Natural killer cell (primary cell): ENCODE measurements around the gene RPL3. TPM values are rescaled to one million over a fixed set of nuclear protein-coding genes. Genes with fewer than 3 reads are reported as not detected.
"Not testable (repeated sequence)": the region's sequence is repeated elsewhere in the genome, so short reads cannot be mapped to it uniquely, and the experiment has no call there.

Experiments used
- ATAC-seq, 3 donors: fragments of 150-1000 bp in 2 of 3; fragments of 200-7000 bp in 1 of 3; cut with Tn5 transposase; 1 replicate in 1 of 3; 2 replicates in 2 of 3; pipeline ENCODE4 v1.10.0; 2021; ENCODE audit warnings: mild to moderate bottlenecking in 2 of 3, moderate library complexity in 2 of 3
- DNase-seq, 2 donors: peaks; one replicate each; pipeline versions ENCODE4 v3.0.0 to v3.0.0-alpha.2; 2013 to 2021; ENCODE audit warnings: mixed read lengths in 1 of 2
- H3K27ac ChIP-seq: one replicate; pipeline ENCODE4 v1.5.1; 2013; ENCODE audit warnings: mild to moderate bottlenecking, low read length
- H3K27me3 ChIP-seq: one replicate; pipeline ENCODE4 v1.6.1; 2013; ENCODE audit warnings: low read length; ENCODE audit not compliant: control insufficient read depth, insufficient read depth
- H3K36me3 ChIP-seq: one replicate; pipeline ENCODE4 v1.6.1; 2013; ENCODE audit warnings: low read length; ENCODE audit not compliant: control insufficient read depth, insufficient read depth
- H3K4me1 ChIP-seq: one replicate; pipeline ENCODE4 v1.6.1; 2013; ENCODE audit warnings: low read length; ENCODE audit not compliant: control insufficient read depth, insufficient read depth
- H3K4me3 ChIP-seq: one replicate; pipeline ENCODE4 v1.5.1; 2013; ENCODE audit warnings: low read length
- H3K9me3 ChIP-seq: one replicate; pipeline ENCODE4 v1.6.1; 2013; ENCODE audit warnings: low read length; ENCODE audit not compliant: control insufficient read depth, insufficient read depth
- H3K27ac Mint-ChIP-seq, 2 donors: one replicate each; pipeline ENCODE4 v1.8.0; 2022; ENCODE audit warnings: mild to moderate bottlenecking in 2 of 2, mixed read lengths in 2 of 2, moderate library complexity in 1 of 2
- H3K27me3 Mint-ChIP-seq, 2 donors: one replicate each; pipeline ENCODE4 v1.8.0; 2022; ENCODE audit warnings: low read depth in 2 of 2, mixed read lengths in 2 of 2
- H3K36me3 Mint-ChIP-seq: one replicate; pipeline ENCODE4 v1.8.0; 2022; ENCODE audit warnings: mixed read lengths
- H3K4me1 Mint-ChIP-seq, 2 donors: one replicate each; pipeline ENCODE4 v1.8.0; 2022; ENCODE audit warnings: mixed read lengths in 2 of 2
- H3K4me3 Mint-ChIP-seq: one replicate; pipeline ENCODE4 v1.8.0; 2022; ENCODE audit warnings: mild to moderate bottlenecking, moderate library complexity, mixed read lengths
- H3K9me3 Mint-ChIP-seq, 2 donors: one replicate each; pipeline ENCODE4 v1.8.0; 2022; ENCODE audit warnings: mixed read lengths in 2 of 2
- CTCF ChIP-seq: fragments of 200-600 bp; IDR thresholded peaks from one replicate; pipeline ENCODE4 v1.8.0; 2022; ENCODE audit warnings: antibody characterized with exemption
- WGBS: methylation state at CpG from one replicate; pipeline ENCODE4 v1.1.7; 2013; ENCODE audit warnings: missing lambda C conversion rate; ENCODE audit not compliant: insufficient coverage; 5-methylcytosine and 5-hydroxymethylcytosine counted together
- intact Hi-C: fragments of 100-400 bp; cut with micrococcal nuclease; formaldehyde crosslinking; loops from one replicate; pipeline ENCODE4 v1.14.2; 2022
- total RNA-seq, 4 donors: library from RNA; stranded (reverse); fragments of 120-200 nt in 1 of 4; gene quantifications; one replicate each; pipeline versions ENCODE4 v1.2.3 to v1.2.4, GENCODE V29; 2013 to 2022

The RPL3 gene
- total RNA-seq, 3 donors from 2014 or later (not counting 1 experiment from before 2014, with no cell fraction given): 1,534 to 1,757 (median 1,614) TPM

DNA sequence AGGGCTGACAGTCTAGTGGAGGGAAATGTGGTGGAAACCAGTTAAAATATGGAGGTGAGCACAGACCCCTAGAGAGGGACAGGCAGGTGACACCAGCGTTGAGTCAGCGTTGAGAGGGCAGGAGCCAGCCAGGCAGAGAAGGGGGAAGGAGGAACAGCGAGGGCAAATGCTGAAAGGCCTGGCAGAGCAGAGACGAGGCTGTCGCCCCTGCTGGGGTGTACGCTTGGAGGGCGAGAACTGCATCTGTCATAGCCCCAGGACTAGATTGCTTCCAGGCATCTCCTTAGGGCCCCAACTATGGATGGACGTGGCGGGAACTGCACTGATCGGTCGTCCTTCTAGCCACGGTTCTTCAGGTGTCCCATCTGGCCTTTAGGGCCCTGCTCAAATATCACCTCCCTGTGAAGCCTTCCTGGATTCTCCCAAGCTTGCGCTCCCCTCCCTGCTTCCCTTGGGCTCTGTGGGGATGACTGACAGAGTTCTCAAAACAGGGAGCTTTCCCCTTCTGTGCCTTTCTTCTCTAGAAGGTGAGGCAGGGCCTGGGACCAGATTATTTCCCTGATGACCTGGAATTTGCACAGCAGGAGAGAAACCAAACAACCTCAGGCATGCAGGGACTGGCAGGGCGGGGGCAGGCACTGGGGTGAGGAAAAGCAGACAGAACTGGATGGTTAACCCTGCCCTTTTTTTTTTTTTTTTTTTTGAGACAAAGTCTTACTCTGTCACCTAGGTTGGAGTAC, 41.4 kb upstream of the RPL3 start:
- intact Hi-C loops: no loop called here
- Mint-ChIP-seq H3K36me3 (no peaks in the 10 kb centered on the region), H3K9me3 (no peaks in the 10 kb centered on the region)

DNA sequence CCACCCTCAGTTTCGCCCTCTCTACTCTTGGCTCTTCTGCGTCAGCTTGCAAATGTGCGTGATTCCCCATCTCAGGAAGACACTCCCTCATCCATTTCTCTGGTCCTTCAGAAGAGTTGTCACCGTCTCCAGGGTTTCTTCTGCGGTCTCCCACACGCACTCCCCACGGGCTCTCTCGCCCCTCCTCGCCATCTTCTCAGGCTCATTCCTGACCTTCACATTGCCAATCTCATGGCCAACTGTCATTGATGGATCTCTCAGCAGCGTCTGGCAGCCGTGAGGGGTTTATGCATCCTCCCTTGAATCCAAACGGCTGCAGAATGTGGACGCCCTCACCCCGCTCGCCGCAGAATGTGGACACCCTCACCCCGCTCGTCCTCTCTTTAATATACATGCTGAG, 40.8 kb upstream of the RPL3 start:
- H3K4me1 Mint-ChIP-seq: peaks cover 6 to 35% of the 10 kb centered on the region in 2 donors
- Histone ChIP-seq H3K4me1 (peaks cover 5% of the 10 kb centered on the region), H3K27me3 (no peaks in the 10 kb centered on the region), H3K36me3 (peaks cover 2% of the 10 kb centered on the region), H3K27ac (no peak overlapping the region), H3K4me3 (no peak overlapping the region), H3K9me3 (no peaks in the 10 kb centered on the region)
- TF ChIP-seq CTCF: no peak
- H3K27ac Mint-ChIP-seq: no peak overlapping the region
- no peaks in the 10 kb centered on the region for H3K27me3 Mint-ChIP-seq
- whole genome bisulfite sequencing: 93% methylated on average over 18 of the region's 18 CpGs
- no peak overlapping the region for H3K4me3 Mint-ChIP-seq
- intact Hi-C loops: no loop called here
- DNase-seq (no peak), ATAC-seq (no peak)
- no peaks in the 10 kb centered on the region for H3K36me3 Mint-ChIP-seq
- H3K9me3 Mint-ChIP-seq: no peaks in the 10 kb centered on the region

More for the DNA sequence above, 41.4 kb upstream of the RPL3 start:
- no peaks in the 10 kb centered on the region for H3K27me3 Mint-ChIP-seq
- 73% methylated on average over 14 of the region's 14 CpGs for WGBS
- H3K27ac Mint-ChIP-seq: no peak overlapping the region
- no peak overlapping the region for H3K4me3 ChIP-seq
- DNase-seq (no peak), ATAC-seq (no peak)
- peaks cover 5% of the 10 kb centered on the region for H3K4me1 ChIP-seq
- no peak overlapping the region for H3K27ac ChIP-seq
- peaks cover 6 to 35% of the 10 kb centered on the region in 2 donors for H3K4me1 Mint-ChIP-seq
- no peaks in the 10 kb centered on the region for H3K9me3 ChIP-seq
- no peaks in the 10 kb centered on the region for H3K27me3 ChIP-seq
- no peak overlapping the region for H3K4me3 Mint-ChIP-seq
- no peak for TF ChIP-seq CTCF
- H3K36me3 ChIP-seq: peaks cover 2% of the 10 kb centered on the region

GRCh38 chr22:39359659-39360195, 40.3 kb upstream of the RPL3 start:
- peaks cover 2% of the 10 kb centered on the region for H3K36me3 ChIP-seq
- Mint-ChIP-seq H3K27me3 (no peaks in the 10 kb centered on the region), H3K27ac (no peak overlapping the region), H3K4me3 (no peak overlapping the region), H3K36me3 (no peaks in the 10 kb centered on the region), H3K9me3 (no peaks in the 10 kb centered on the region), H3K4me1 (peaks cover 6 to 32% of the 10 kb centered on the region in 2 donors)
- H3K27ac ChIP-seq: no peak overlapping the region
- peaks cover 6% of the 10 kb centered on the region for H3K4me1 ChIP-seq
- DNase-seq (no peak), ATAC-seq (no peak)
- TF ChIP-seq CTCF: no peak
- WGBS: 86% methylated on average over 9 of the region's 9 CpGs
- intact Hi-C loops: no loop called here
- no peak overlapping the region for H3K4me3 ChIP-seq
- no peaks in the 10 kb centered on the region for H3K27me3 ChIP-seq
- no peaks in the 10 kb centered on the region for H3K9me3 ChIP-seq

DNA sequence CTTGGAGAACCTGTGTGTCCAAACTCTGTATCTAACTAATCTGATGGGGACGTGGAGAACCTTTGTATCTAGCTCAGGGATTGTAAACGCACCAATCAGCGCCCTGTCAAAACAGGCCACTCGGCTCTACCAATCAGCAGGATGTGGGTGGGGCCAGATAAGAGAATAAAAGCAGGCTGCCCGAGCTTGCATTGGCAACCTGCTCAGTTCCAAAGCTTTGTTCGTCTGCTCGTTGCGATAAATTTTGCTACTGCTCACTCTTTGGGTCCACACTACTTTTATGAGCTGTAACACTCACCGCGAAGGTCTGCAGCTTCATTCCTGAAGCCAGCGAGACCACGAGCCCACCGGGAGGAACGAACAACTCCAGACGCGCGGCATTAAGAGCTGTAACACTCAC, 38.8 kb upstream of the RPL3 start:
- H3K27ac Mint-ChIP-seq, H3K4me3 Mint-ChIP-seq, intact Hi-C loops, H3K27ac ChIP-seq, DNase-seq, H3K36me3 Mint-ChIP-seq, H3K9me3 ChIP-seq, H3K27me3 ChIP-seq, H3K4me3 ChIP-seq, H3K36me3 ChIP-seq, ATAC-seq, H3K27me3 Mint-ChIP-seq, H3K9me3 Mint-ChIP-seq: not testable (repeated sequence)
- peaks cover 2 to 25% of the 10 kb centered on the region in 2 donors for H3K4me1 Mint-ChIP-seq
- peaks cover 19% of the 10 kb centered on the region for H3K4me1 ChIP-seq
- WGBS: 88% methylated on average over 14 of the region's 17 CpGs

- 98% methylated on average over 28 of the region's 53 CpGs for WGBS
- H3K9me3 Mint-ChIP-seq, DNase-seq, intact Hi-C loops, H3K27me3 ChIP-seq, ATAC-seq, H3K4me3 ChIP-seq, H3K27me3 Mint-ChIP-seq, H3K36me3 ChIP-seq, H3K4me3 Mint-ChIP-seq, H3K36me3 Mint-ChIP-seq, H3K27ac Mint-ChIP-seq, H3K27ac ChIP-seq, H3K9me3 ChIP-seq: not testable (repeated sequence)
- peaks cover 0 to 18% of the 10 kb centered on the region in 2 donors for H3K4me1 Mint-ChIP-seq
- peaks cover 27% of the 10 kb centered on the region for H3K4me1 ChIP-seq
Observed at GRCh38 chr22:39357110-39358108, 38.0 kb upstream of the RPL3 start.
